Adrenal gland (tissue), 12 donors: Measurements from ENCODE around the gene SLC46A3. TPM values are rescaled to one million over a fixed set of nuclear protein-coding genes. Genes with fewer than 3 reads are reported as not detected.

Experiments
- DNase-seq, 7 donors: peaks; one replicate each; pipeline ENCODE4 v3.0.0-alpha.2; 2019 to 2020
- H3K27ac ChIP-seq, 5 donors: fragments of 200-600 bp; sonication (generic) in 4 of 5; 1 replicate in 3 of 5; 2 replicates in 2 of 5; pipeline versions ENCODE4 v1.5.1 to v1.8.0; 2016 to 2020; ENCODE audit warnings: mild to moderate bottlenecking in 1 of 5
- H3K27me3 ChIP-seq: fragments of 200-600 bp; 2 replicates; pipeline ENCODE4 v1.8.0; 2021
- H3K36me3 ChIP-seq, 2 donors: fragments of 200-600 bp; replicated peaks in 1 of 2; 1 replicate in 1 of 2; 2 replicates in 1 of 2; pipeline versions ENCODE4 v1.5.1 to v1.8.0; 2018 to 2022
- H3K4me1 ChIP-seq, 2 donors: fragments of 200-600 bp; replicated peaks in 1 of 2; 1 replicate in 1 of 2; 2 replicates in 1 of 2; pipeline versions ENCODE4 v1.5.1 to v1.8.0; 2018 to 2021
- H3K4me3 ChIP-seq, 4 donors: fragments of 200-600 bp; sonication (generic) in 3 of 4; one replicate each; pipeline ENCODE4 v1.5.1; 2016 to 2018
- H3K9me3 ChIP-seq, 3 donors: fragments of 200-600 bp; sonication (generic) in 1 of 3; replicated peaks in 1 of 3; 1 replicate in 2 of 3; 2 replicates in 1 of 3; pipeline versions ENCODE4 v1.5.1 to v1.8.0; 2016 to 2021
- CTCF ChIP-seq, 6 experiments: fragments of 450-650 bp in 4 of 6; fragments of 200-600 bp in 2 of 6; sonication (generic) in 1 of 6; IDR thresholded peaks; 1 replicate in 5 of 6; 2 replicates in 1 of 6; pipeline versions ENCODE4 v1.5.1 to v1.8.0; 2016 to 2021; ENCODE audit warnings: antibody characterized with exemption in 6 of 6, mild to moderate bottlenecking in 2 of 6, moderate library complexity in 1 of 6
- POLR2A ChIP-seq, 2 donors: fragments of 450-650 bp; IDR thresholded peaks; one replicate each; pipeline ENCODE4 v1.6.1; 2017; ENCODE audit warnings: antibody characterized with exemption in 2 of 2, mild to moderate bottlenecking in 2 of 2, moderate library complexity in 1 of 2
- WGBS, 4 donors: extraction: QIAGEN DNeasy Blood & Tissue Kit in 2 of 4; methylation state at CpG; one replicate each; pipeline versions ENCODE4 v1.1.5 to v1.1.7; 2013 to 2017; 5-methylcytosine and 5-hydroxymethylcytosine counted together
- intact Hi-C, 2 donors: fragments of 100-400 bp; cut with DNase I; formaldehyde crosslinking; loops; one replicate each; pipeline versions ENCODE4 v1.14.1 to v1.15.0; 2022 to 2023
- polyA plus RNA-seq, 3 donors: library from polyadenylated mRNA; stranded (reverse); fragments of 200-250 nt in 2 of 3; fragments of 350-450 nt in 1 of 3; fragmentation: Illumina TruSeq in 1 of 3; extraction: RNeasy Lipid Tissue Mini Kit (QIAGEN cat#74804) in 1 of 3; gene quantifications; one replicate each; pipeline ENCODE4 v1.2.3, GENCODE V29; 2013 to 2014
- total RNA-seq, 9 donors: library from RNA; depleted of rRNA in 4 of 9; stranded (reverse); fragments of >200 nt in 4 of 9; fragments of 120-200 nt in 1 of 9; fragmentation: NEBNext Ultra II Directional in 1 of 9; extraction: Animal tissue kit (Norgen Biotek cat#: 25700) in 1 of 9; gene quantifications; one replicate each; pipeline versions ENCODE4 v1.1.0 to v1.2.4, GENCODE V29; 2013 to 2023
- donor health status: healthy with polysubstance abuse.
- donor health status: Bipolar disorder and iron deficiency.
- donor health status: DM: yes; HTN: yes; CAD: no.
- donor health status: DM: no; HTN: no; CAD: no.
- donor health status: DM: no; HTN: no; CAD: no.
- donor health status: DM: yes; HTN: yes; CAD: no.

The SLC46A3 gene
- total and polyA plus RNA-seq, 12 donors: 10.1 to 87.4 (median 32.6) TPM

DNA sequence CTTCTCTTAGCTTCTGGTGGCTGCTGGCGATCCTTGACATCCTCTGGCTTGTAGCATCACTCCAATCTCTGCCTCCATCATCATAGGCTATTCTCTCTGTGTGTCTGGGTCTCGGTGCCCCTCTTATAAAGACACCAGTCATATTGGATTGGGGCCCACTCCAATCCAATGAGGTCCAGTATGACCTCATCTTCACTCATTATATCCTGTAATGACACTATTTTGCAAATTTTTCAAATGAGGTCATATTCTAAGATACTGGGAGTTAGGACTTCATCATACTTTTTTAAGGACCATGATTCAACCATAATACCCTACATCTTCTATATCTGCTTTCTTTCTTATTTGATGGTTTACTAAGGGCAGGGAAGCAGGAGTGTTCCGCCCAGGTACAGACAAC lies 12.0 kb upstream of the SLC46A3 start:
- intact Hi-C loops: no loop called here
- H3K27me3 ChIP-seq: no peaks in the 10 kb centered on the region
- DNase-seq: no peak
- 82 to 100% (median 88%) methylated on average over 3 of the region's 3 CpGs for WGBS, 4 donors
- no peaks in the 10 kb centered on the region for H3K9me3 ChIP-seq
- no peak overlapping the region for H3K4me3 ChIP-seq
- no peaks in the 10 kb centered on the region for H3K36me3 ChIP-seq
- no peak overlapping the region for H3K27ac ChIP-seq
- TF ChIP-seq POLR2A (IDR thresholded peaks at IDR 0.05) (no peak), CTCF (IDR thresholded peaks at IDR 0.05) (no peak)
- H3K4me1 ChIP-seq: peaks cover 0 to 8% of the 10 kb centered on the region in 2 donors

GRCh38 chr13:28729541-28729940 lies 10.8 kb upstream of the SLC46A3 start:
- Histone ChIP-seq H3K27me3 (no peaks in the 10 kb centered on the region), H3K9me3 (no peaks in the 10 kb centered on the region), H3K4me3 (no peak overlapping the region), H3K36me3 (no peaks in the 10 kb centered on the region), H3K27ac (no peak overlapping the region), H3K4me1 (peaks cover 7 to 8% of the 10 kb centered on the region in 2 donors)
- DNase-seq: peak in 4 of 7 donors; percentile 49 to 56 (median 50)
- intact Hi-C loops: no loop called here
- TF ChIP-seq POLR2A (IDR thresholded peaks at IDR 0.05) (no peak), CTCF (IDR thresholded peaks at IDR 0.05) (no peak)
- WGBS, 4 donors: 21 to 34% (median 29%) methylated on average over 2 of the region's 2 CpGs

DNA sequence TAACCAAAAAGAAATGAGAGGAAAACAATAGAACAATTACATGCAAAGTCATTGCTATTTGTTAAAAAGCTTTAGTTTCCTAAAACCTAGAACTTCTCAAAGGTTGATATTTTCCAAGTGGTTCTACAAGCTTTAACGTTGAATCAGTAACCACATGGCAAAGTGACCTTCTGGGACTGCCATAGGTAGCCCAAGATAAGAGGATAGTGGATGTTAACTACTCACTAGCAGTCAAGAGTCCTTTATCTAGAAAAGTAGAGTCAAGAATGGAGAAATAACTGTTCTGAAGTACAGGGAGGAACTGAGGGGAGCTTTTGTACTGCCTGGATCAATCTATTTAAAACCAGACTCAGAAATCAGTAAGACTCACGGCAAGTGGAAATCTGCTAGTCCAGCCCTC lies 9.9 kb upstream of the SLC46A3 start:
- no peaks in the 10 kb centered on the region for H3K36me3 ChIP-seq
- TF ChIP-seq CTCF (IDR thresholded peaks at IDR 0.05) (no peak), POLR2A (IDR thresholded peaks at IDR 0.05) (no peak)
- H3K9me3 ChIP-seq: no peaks in the 10 kb centered on the region
- H3K27ac ChIP-seq: no peak overlapping the region
- no peak overlapping the region for H3K4me3 ChIP-seq
- intact Hi-C loops: no loop called here
- H3K27me3 ChIP-seq: no peaks in the 10 kb centered on the region
- 67 to 80% (median 76%) methylated on average over 2 of the region's 2 CpGs for WGBS, 4 donors
- DNase-seq: no peak
- H3K4me1 ChIP-seq: peaks cover 7 to 8% of the 10 kb centered on the region in 2 donors

DNA sequence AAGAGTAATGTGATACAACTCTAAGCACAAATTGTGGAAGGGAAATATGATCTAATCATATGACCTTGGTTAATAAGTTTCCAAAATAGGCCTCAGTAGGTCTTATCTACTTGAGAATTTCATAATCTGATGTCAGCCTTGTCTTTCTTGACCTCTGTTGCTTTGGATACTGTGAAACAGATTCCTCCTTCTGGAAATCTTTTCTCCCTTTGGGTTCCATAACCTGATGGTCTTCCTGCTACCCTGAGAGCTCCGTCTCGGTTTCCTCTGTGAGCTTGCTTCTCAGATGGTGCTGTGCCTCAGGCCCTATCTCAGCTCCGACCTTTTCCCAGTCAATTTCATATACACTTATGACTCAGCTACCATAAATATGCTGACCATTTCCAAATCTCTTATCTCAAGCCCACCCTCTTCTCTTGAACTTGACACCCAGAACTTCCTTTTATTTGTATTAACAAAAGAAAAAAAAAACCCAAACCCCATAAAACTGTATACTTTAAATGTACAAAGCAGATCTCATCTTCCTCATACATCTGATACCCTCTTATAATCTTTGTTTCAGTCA lies 6.4 kb upstream of the SLC46A3 start:
- peak overlapping the region in 2 of 5 donors; percentile 32 to 36 for H3K27ac ChIP-seq
- DNase-seq: no peak
- TF ChIP-seq CTCF (IDR thresholded peaks at IDR 0.05) (no peak), POLR2A (IDR thresholded peaks at IDR 0.05) (no peak)
- no peak overlapping the region for H3K4me3 ChIP-seq
- WGBS, 4 donors: 65 to 83% (median 69%) methylated on average over 3 of the region's 3 CpGs
- H3K4me1 ChIP-seq: peaks cover 7 to 8% of the 10 kb centered on the region in 2 donors
- no peaks in the 10 kb centered on the region for H3K27me3 ChIP-seq
- no peaks in the 10 kb centered on the region for H3K9me3 ChIP-seq
- no peaks in the 10 kb centered on the region for H3K36me3 ChIP-seq
- intact Hi-C loops: no loop called here
